IMR-90 (cell line): ENCODE results near the gene EXOC3L4.

Experiments
- BHLHE40 ChIP-seq: fragments of 150-350 bp; IDR thresholded peaks from 2 replicates; pipeline ENCODE4 v1.6.1; 2016; ENCODE audit warnings: mild to moderate bottlenecking, low read depth, low read length
- CEBPB ChIP-seq: IDR thresholded peaks from 2 replicates; pipeline ENCODE4 v1.6.1; 2012; ENCODE audit warnings: low read depth, low read length, improper control_type of control experiment
- FOS ChIP-seq: fragments of 150-350 bp; IDR thresholded peaks from 2 replicates; pipeline ENCODE4 v1.6.1; 2016; ENCODE audit warnings: low read depth, low read length
- MAZ ChIP-seq: IDR thresholded peaks from 2 replicates; pipeline ENCODE4 v1.6.1; 2012; ENCODE audit warnings: low read depth, mild to moderate bottlenecking, low read length, improper control_type of control experiment, moderate library complexity, borderline replicate concordance
- MXI1 ChIP-seq: IDR thresholded peaks from 2 replicates; pipeline ENCODE4 v1.6.1; 2012; ENCODE audit warnings: low read depth, mild to moderate bottlenecking, low read length, moderate library complexity, borderline replicate concordance
- POLR2A ChIP-seq: IDR thresholded peaks from 2 replicates; pipeline ENCODE4 v1.6.1; 2012; ENCODE audit warnings: mild to moderate bottlenecking, low read depth, low read length
- RAD21 ChIP-seq: IDR thresholded peaks from 2 replicates; pipeline ENCODE4 v1.6.1; 2012; ENCODE audit warnings: low read length, improper control_type of control experiment
- RCOR1 ChIP-seq: IDR thresholded peaks from 2 replicates; pipeline ENCODE4 v1.6.1; 2012; ENCODE audit warnings: mild to moderate bottlenecking, low read length, improper control_type of control experiment; ENCODE audit not compliant: insufficient replicate concordance
- RFX5 ChIP-seq: IDR thresholded peaks from 2 replicates; pipeline ENCODE4 v1.8.0; 2012; ENCODE audit warnings: low read depth, mild to moderate bottlenecking, low read length, moderate library complexity
- SMC3 ChIP-seq: fragments of 150-350 bp; IDR thresholded peaks from 2 replicates; pipeline ENCODE4 v1.6.1; 2016; ENCODE audit warnings: low read depth, mild to moderate bottlenecking, antibody characterized with exemption, low read length, moderate library complexity
- TF ChIP-seq, protein P1 (sequence below): conservative IDR thresholded peaks from 2 replicates; pipeline ENCODE4 v1.5.1; 2012; ENCODE audit warnings: mild to moderate bottlenecking, low read depth, low read length, improper control_type of control experiment
- TF ChIP-seq, protein P2 (sequence below): fragments of 150-350 bp; IDR thresholded peaks from 2 replicates; pipeline ENCODE4 v1.6.1; 2016; ENCODE audit warnings: low read depth, mild to moderate bottlenecking, low read length, moderate library complexity, borderline replicate concordance
- TF ChIP-seq, protein P3 (sequence below): fragments of 150-350 bp; IDR thresholded peaks from 2 replicates; pipeline ENCODE4 v1.6.1; 2017; ENCODE audit warnings: mild to moderate bottlenecking, antibody characterized with exemption, low read length, low read depth

DNA sequence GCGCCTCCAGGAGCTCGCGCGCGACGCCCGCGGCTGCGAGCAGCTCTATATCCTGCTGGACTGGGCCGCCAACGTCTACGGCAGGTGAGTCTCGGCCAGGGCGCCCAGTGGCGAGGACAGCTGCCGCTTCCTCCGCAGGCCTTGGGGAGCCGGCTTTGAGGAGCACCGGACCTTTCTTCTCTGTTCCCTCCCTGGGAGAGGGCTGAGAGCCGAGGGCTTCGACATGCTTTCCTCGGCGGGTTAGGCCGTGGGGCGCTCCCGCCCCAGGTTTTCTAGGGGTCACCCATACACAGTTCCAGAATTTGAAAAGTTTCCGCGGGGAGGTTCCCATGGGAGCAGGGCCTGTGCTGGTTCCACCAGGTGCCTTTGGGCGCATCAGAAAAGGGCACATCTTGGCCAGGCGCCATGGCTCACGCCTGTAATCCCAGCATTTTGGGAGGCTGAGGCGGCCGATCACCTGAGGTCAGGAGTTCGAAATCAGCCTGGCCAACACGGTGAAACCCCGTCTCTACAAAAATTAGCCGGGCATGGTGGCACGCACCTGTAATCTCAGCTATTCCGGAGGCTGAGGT is 8.2 kb downstream of the EXOC3L4 start:
- TF ChIP-seq POLR2A (no peak), MAZ (no peak), FOS (no peak), RAD21 (no peak), BHLHE40 (no peak), RFX5 (no peak), SMC3 (no peak), MXI1 (no peak), RCOR1 (no peak), CEBPB (no peak)
- TF ChIP-seq, protein P1, sequence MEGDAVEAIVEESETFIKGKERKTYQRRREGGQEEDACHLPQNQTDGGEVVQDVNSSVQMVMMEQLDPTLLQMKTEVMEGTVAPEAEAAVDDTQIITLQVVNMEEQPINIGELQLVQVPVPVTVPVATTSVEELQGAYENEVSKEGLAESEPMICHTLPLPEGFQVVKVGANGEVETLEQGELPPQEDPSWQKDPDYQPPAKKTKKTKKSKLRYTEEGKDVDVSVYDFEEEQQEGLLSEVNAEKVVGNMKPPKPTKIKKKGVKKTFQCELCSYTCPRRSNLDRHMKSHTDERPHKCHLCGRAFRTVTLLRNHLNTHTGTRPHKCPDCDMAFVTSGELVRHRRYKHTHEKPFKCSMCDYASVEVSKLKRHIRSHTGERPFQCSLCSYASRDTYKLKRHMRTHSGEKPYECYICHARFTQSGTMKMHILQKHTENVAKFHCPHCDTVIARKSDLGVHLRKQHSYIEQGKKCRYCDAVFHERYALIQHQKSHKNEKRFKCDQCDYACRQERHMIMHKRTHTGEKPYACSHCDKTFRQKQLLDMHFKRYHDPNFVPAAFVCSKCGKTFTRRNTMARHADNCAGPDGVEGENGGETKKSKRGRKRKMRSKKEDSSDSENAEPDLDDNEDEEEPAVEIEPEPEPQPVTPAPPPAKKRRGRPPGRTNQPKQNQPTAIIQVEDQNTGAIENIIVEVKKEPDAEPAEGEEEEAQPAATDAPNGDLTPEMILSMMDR = no peak
- TF ChIP-seq, protein P2, sequence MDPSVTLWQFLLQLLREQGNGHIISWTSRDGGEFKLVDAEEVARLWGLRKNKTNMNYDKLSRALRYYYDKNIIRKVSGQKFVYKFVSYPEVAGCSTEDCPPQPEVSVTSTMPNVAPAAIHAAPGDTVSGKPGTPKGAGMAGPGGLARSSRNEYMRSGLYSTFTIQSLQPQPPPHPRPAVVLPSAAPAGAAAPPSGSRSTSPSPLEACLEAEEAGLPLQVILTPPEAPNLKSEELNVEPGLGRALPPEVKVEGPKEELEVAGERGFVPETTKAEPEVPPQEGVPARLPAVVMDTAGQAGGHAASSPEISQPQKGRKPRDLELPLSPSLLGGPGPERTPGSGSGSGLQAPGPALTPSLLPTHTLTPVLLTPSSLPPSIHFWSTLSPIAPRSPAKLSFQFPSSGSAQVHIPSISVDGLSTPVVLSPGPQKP = no peak
- TF ChIP-seq, protein P3, sequence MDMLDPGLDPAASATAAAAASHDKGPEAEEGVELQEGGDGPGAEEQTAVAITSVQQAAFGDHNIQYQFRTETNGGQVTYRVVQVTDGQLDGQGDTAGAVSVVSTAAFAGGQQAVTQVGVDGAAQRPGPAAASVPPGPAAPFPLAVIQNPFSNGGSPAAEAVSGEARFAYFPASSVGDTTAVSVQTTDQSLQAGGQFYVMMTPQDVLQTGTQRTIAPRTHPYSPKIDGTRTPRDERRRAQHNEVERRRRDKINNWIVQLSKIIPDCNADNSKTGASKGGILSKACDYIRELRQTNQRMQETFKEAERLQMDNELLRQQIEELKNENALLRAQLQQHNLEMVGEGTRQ = no peak
